Inflammatory macrophage treated with lipopolysaccharide for 4 hours (primary cell): ENCODE measurements around the gene DDX41.

Experiments
- DNase-seq: peaks from one replicate; pipeline ENCODE4 v3.0.0-alpha.2; 2020

The DDX41 gene

DNA sequence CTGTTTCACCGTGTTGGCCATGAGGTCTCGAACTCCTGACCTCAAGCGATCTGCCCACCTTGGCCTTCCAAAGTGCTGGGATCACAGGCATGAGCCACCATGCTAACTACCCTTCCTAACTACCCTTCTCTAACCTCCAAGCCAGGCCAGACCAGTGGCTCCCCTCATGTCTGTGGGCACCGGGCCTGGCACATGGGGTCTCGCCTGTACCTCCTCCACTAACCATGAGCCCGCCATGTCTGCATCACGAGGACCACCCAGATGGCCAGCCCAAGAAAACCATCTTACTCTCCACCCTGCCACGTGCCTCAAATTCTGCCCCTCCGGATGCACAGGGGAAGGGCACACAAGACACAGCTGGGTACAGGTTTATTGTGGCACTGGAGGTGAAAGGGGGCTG, 33.7 kb downstream of the DDX41 start:
- no peak for DNase-seq

DNA sequence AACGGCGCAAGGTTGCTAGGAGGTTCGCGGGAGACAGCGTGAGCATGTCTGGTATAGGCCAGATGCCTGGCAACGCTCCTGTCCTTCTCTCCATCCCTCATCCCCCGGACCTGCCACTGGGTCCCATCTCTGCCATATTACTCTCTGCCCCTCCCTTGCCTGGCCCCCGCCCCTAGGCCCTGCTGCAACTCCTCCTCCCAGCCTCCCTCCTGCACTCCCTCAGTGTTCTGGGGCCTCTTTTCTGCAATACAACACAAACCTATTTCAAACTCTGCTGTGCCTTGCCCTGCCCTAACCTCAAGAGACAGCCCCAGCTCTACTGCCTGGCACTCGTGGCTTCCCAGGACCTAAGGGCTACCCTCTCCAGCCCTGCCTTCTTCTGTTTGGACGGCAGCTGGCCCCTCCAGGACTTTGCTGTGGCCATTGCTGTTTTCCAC, 34.4 kb downstream of the DDX41 start:
- no peak for DNase-seq

GRCh38 chr5:177479774-177480173, 37.0 kb downstream of the DDX41 start:
- peak; percentile 67 for DNase-seq

DNA sequence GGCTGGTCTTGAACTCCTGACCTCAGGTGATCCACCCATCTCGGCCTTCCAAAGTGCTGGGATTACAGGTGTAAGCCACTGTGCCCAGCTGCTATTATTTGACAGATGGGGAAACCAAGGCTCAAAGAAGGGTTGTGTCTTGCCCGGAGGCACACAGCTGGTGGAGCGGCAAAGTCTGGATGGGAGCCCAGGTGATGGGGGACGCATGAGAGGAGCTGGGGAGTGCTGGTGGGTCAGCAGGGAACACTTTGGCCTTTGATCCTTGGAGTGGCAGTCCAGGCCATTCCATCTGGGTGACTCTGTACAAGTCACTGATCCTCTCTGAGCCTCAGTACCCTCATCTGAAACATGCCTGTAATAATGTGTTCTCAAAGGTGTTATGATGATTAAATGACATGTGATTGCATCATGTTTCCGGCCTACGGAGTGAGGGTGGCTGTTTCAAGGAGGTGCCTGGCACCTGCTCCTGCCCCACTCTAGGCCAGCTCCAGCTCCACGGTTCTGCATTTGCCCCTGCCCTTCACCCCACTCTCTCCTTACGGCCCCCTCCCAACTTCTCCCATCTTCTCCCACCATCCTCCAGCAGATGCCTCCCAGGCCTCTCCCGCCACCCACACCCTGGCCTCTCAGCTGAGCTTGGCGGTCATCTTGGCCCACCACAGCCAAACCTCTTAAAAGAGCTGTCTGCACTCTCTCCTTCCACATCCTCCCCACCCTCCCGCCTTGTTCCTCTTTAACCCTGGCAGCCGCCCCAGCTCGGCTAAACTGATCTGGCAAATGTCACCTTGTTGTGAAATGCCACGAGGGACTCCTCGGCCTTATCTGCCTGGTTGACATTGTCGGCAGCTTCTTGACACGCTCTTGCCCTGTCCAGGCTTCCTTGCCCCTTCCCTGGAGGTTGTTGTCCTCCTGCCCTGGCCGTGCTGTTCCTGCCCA, 37.8 kb downstream of the DDX41 start:
- DNase-seq, result peak; percentile 86

GRCh38 chr5:177477701-177478477, 38.9 kb downstream of the DDX41 start:
- no peak for DNase-seq

- no peak for DNase-seq
Observed at GRCh38 chr5:177476531-177477233, 40.1 kb downstream of the DDX41 start.

GRCh38 chr5:177475563-177476427, 41.0 kb downstream of the DDX41 start:
- no peak for DNase-seq

- DNase-seq, result no peak
Observed at GRCh38 chr5:177474846-177475562, 41.8 kb downstream of the DDX41 start.

GRCh38 chr5:177474002-177474476, 42.7 kb downstream of the DDX41 start:
- no peak for DNase-seq

- no peak for DNase-seq
Observed at GRCh38 chr5:177473443-177474001, 43.2 kb downstream of the DDX41 start, which contains the start of gene DBN1. TSS of gene DBN1 (minus strand) at chr5:177473634. CDS start at chr5:177473521, 113 bp downstream.

- no peak for DNase-seq
Observed at GRCh38 chr5:177472460-177473442, 44.0 kb downstream of the DDX41 start.

DNA sequence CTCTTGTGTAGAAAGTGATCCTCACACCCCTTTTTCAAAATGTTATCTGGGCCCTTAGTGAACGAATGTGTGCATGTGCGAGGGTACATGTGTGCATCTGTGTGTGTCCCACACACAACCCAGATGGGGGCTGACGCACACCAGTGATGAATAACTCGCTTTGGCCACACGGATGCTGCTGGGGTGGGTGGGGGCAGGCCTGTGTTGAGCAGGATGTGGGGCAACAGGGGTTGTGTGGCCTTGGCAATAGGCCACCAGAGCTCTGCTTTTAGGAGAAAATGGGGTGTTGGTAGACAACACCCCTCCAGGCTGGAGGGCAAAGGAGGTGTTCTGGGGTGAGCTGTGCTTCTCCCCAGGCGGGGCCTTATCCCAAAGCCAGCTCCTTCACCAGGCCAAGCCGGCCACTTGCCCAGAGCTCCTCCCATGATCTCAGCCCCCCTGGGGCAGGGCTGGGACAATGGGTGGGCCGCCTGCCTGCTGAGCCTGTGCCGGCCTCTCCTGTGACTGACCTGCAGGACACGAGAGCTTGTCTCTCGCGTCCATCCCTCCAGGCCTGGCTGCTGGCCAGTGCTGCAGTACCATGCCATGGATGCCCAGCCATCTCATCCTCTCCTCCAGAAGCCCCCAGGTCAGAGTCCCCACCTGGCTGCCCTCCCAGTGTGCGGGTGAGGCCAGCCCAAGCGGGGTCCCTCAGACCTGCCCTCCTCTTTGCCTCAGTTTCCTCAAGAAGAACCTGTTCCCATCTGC, 45.0 kb downstream of the DDX41 start:
- no peak for DNase-seq

DNA sequence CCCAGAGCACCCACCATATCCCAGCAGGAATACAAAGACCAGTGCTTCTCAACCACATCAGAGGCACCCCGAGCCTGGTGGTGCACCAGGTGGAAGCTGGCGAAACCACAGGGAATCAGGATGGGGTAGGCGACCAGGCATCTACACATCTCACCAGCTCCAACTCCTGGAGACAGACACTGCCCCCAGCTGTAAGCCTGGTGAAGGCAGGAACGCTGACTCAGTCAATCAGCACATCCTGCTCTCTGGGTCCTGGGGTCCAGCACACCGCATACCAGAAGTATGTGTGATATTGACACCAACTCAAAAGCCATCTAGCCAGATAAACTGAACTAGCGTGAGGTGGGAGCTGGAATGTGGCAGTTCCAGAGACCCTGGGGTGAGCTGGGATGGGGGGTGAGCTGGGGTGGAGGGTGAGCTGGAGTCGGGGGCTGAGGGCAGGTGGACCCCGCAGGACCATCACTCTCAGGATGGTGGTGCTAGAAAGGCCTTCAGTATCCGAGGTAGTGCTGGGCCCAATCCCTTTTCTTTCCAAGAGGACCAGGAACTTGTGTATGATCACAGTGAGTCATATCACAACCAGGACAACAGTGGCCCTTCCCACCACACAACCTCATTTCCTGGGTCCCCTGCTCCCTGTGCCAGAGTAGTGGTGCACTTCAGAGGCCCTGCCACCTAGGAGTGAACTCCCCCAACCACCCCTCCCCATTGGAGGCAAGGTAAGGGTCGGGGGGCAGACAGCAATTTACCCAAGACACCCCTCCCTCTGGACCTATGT, 45.8 kb downstream of the DDX41 start:
- DNase-seq, result no peak

GRCh38 chr5:177469750-177470525, 46.8 kb downstream of the DDX41 start:
- no peak for DNase-seq

- DNase-seq, result no peak
Observed at GRCh38 chr5:177468685-177469628, 47.8 kb downstream of the DDX41 start.

- no peak for DNase-seq
Observed at GRCh38 chr5:177468329-177468684, 48.5 kb downstream of the DDX41 start.
